ENCODE results near the gene DHRS9. TPM values are rescaled to one million over a fixed set of nuclear protein-coding genes. Genes with fewer than 3 reads are reported as not detected.

The DHRS9 gene
- total RNA-seq, 6 donors from 2014 or later: 2.1 to 24.2 (median 4.6) TPM

- H3K27ac ChIP-seq: no peak overlapping the region
- ATAC-seq (ENCODE audit: low FRiP score in 2 of 2) (no peak), DNase-seq (no peak)
- no peak overlapping the region for H3K4me3 ChIP-seq
- H3K9me3 ChIP-seq: no peaks in the 10 kb centered on the region
- TF ChIP-seq POLR2AphosphoS5 (IDR thresholded peaks at IDR 0.05): no peak
- TF ChIP-seq POLR2A (IDR thresholded peaks at IDR 0.05): no peak
- TF ChIP-seq, protein P1, sequence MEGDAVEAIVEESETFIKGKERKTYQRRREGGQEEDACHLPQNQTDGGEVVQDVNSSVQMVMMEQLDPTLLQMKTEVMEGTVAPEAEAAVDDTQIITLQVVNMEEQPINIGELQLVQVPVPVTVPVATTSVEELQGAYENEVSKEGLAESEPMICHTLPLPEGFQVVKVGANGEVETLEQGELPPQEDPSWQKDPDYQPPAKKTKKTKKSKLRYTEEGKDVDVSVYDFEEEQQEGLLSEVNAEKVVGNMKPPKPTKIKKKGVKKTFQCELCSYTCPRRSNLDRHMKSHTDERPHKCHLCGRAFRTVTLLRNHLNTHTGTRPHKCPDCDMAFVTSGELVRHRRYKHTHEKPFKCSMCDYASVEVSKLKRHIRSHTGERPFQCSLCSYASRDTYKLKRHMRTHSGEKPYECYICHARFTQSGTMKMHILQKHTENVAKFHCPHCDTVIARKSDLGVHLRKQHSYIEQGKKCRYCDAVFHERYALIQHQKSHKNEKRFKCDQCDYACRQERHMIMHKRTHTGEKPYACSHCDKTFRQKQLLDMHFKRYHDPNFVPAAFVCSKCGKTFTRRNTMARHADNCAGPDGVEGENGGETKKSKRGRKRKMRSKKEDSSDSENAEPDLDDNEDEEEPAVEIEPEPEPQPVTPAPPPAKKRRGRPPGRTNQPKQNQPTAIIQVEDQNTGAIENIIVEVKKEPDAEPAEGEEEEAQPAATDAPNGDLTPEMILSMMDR (IDR thresholded peaks at IDR 0.05): no peak
- no peak for TF ChIP-seq EP300 (IDR thresholded peaks at IDR 0.05)
- no peaks in the 10 kb centered on the region for H3K36me3 ChIP-seq
- 45 to 63% methylated on average over 17 to 18 of the region's 18 CpGs for WGBS, 2 donors
- no peaks in the 10 kb centered on the region for H3K27me3 ChIP-seq
- H3K4me1 ChIP-seq: peaks cover 0 to 16% (median 6%) of the 10 kb centered on the region in 4 donors
Observed at GRCh38 chr2:169110916-169111315, 41.6 kb downstream of the DHRS9 start.

- 89 to 94% methylated on average over 6 of the region's 6 CpGs for WGBS, 2 donors
- no peak for ATAC-seq (ENCODE audit: low FRiP score in 2 of 2)
- no peak for DNase-seq
- no peaks in the 10 kb centered on the region for H3K36me3 ChIP-seq
- TF ChIP-seq POLR2AphosphoS5 (IDR thresholded peaks at IDR 0.05) (no peak), POLR2A (IDR thresholded peaks at IDR 0.05) (no peak), EP300 (IDR thresholded peaks at IDR 0.05) (no peak)
- TF ChIP-seq, protein P1 (IDR thresholded peaks at IDR 0.05): no peak
- H3K4me1 ChIP-seq: peaks cover 0 to 12% (median 5%) of the 10 kb centered on the region in 4 donors
- H3K27ac ChIP-seq: no peak overlapping the region
- no peaks in the 10 kb centered on the region for H3K27me3 ChIP-seq
- H3K9me3 ChIP-seq: no peaks in the 10 kb centered on the region
- H3K4me3 ChIP-seq: no peak overlapping the region
Observed at GRCh38 chr2:169112841-169113240, 43.5 kb downstream of the DHRS9 start.

GRCh38 chr2:169114056-169114455 is 44.7 kb downstream of the DHRS9 start:
- TF ChIP-seq EP300 (IDR thresholded peaks at IDR 0.05) (no peak), POLR2A (IDR thresholded peaks at IDR 0.05) (no peak)
- ATAC-seq (ENCODE audit: low FRiP score in 2 of 2) (no peak), DNase-seq (no peak)
- H3K27ac ChIP-seq: no peak overlapping the region
- whole genome bisulfite sequencing, 2 donors: 69 to 75% methylated on average over 4 of the region's 4 CpGs
- no peaks in the 10 kb centered on the region for H3K27me3 ChIP-seq
- H3K9me3 ChIP-seq: no peaks in the 10 kb centered on the region
- no peak overlapping the region for H3K4me3 ChIP-seq
- peaks cover 0 to 8% (median 3%) of the 10 kb centered on the region in 4 donors for H3K4me1 ChIP-seq
- H3K36me3 ChIP-seq: no peaks in the 10 kb centered on the region

GRCh38 chr2:169116327-169116726 is 47.0 kb downstream of the DHRS9 start:
- WGBS, 2 donors: 29 to 33% methylated on average over 2 of the region's 2 CpGs
- DNase-seq: no peak
- TF ChIP-seq, protein P1 (IDR thresholded peaks at IDR 0.05): no peak
- TF ChIP-seq POLR2A (IDR thresholded peaks at IDR 0.05) (no peak), POLR2AphosphoS5 (IDR thresholded peaks at IDR 0.05) (no peak), EP300 (IDR thresholded peaks at IDR 0.05) (no peak)
- Histone ChIP-seq H3K27ac (no peak overlapping the region), H3K9me3 (no peaks in the 10 kb centered on the region), H3K27me3 (no peaks in the 10 kb centered on the region), H3K4me3 (no peak overlapping the region), H3K4me1 (no peaks in the 10 kb centered on the region), H3K36me3 (no peaks in the 10 kb centered on the region)
- no peak for ATAC-seq (ENCODE audit: low FRiP score in 2 of 2)

- ATAC-seq (ENCODE audit: low FRiP score in 2 of 2) (no peak), DNase-seq (no peak)
- TF ChIP-seq EP300 (IDR thresholded peaks at IDR 0.05) (no peak), POLR2AphosphoS5 (IDR thresholded peaks at IDR 0.05) (no peak), POLR2A (IDR thresholded peaks at IDR 0.05) (no peak)
- TF ChIP-seq, protein P1 (IDR thresholded peaks at IDR 0.05): no peak
- no peak overlapping the region for H3K27ac ChIP-seq
- H3K4me1 ChIP-seq: no peaks in the 10 kb centered on the region
- H3K36me3 ChIP-seq: no peaks in the 10 kb centered on the region
- no peak overlapping the region for H3K4me3 ChIP-seq
- H3K9me3 ChIP-seq: no peaks in the 10 kb centered on the region
- H3K27me3 ChIP-seq: no peaks in the 10 kb centered on the region
Observed at GRCh38 chr2:169116993-169117392, 47.6 kb downstream of the DHRS9 start.
